Activated CD8-positive, alpha-beta memory T cell treated with anti-CD3 and anti-CD28 coated beads for 1 hour (primary cell): ENCODE measurements around the gene SULT6B1.
"Not testable (repeated sequence)": the region's sequence is repeated elsewhere in the genome, so short reads cannot be mapped to it uniquely, and the experiment has no call there.

Experiments
- DNase-seq, 2 donors: peaks; one replicate each; pipeline ENCODE4 v3.0.0-alpha.2; 2020; ENCODE audit warnings: low read depth in 1 of 2; ENCODE audit errors: extremely low read depth in 1 of 2

The SULT6B1 gene, protein sequence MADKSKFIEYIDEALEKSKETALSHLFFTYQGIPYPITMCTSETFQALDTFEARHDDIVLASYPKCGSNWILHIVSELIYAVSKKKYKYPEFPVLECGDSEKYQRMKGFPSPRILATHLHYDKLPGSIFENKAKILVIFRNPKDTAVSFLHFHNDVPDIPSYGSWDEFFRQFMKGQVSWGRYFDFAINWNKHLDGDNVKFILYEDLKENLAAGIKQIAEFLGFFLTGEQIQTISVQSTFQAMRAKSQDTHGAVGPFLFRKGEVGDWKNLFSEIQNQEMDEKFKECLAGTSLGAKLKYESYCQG

DNA sequence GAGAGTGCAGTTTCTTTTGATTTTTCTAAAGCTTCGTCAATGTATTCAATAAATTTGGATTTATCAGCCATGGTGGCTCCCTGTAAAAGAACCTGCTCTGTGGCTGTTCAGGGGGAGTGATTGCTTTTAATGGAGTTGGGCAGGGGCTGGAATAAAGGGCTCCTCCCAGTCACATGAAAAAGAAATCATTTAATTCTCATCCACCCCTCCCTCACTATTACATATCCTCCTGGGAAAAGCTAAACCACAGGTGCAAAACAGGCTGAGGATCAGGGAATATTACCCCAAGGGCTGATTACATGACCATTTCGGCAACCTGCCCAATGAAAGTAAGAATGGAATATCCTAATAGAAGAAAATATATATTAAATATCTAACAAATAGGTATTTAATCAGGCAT, at the start of gene SULT6B1:
Gene SULT6B1, minus strand, starts transcription at position 101 of the 400 bp plus-strand sequence. Its CDS starts 30 bp downstream, at position 71.
- no peak for DNase-seq

DNA sequence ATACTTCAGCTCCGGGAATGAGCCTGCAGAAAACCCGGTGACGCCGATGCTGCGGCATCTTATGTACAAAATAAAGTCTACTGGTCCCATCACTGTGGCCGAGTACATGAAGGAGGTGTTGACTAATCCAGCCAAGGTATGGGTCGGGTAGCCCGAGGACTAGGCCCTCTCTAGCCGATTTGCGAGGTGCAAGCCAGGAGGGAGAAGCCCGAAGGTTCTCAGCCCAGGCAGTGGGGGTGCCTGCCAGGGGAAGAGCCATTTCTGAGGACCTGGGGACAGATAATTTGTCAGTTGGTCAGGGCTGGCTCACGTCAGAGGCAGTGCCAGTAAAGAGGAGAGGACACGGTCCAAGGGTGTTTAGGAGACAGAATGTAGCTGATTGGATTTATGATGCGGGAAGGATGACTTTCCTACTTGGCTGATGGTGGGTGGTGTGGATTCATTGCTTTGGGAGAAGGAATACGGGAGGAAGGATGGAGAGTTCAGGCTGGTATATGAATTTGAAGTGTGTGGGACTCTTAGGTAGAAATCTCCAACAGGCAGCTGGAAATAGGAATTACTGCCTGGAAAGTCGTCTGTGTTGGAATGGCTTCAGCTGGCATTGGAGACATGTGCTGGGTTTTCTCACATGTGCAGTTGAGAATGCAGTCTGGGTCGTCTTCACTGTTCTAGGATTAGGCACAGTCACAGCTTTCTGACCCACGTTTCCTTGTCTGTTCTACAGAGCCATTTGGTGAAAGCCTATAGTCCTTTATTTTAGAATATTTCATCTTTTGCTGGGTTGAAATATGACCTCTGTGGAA, 43.9 kb upstream of the SULT6B1 start:
- DNase-seq: no peak

DNA sequence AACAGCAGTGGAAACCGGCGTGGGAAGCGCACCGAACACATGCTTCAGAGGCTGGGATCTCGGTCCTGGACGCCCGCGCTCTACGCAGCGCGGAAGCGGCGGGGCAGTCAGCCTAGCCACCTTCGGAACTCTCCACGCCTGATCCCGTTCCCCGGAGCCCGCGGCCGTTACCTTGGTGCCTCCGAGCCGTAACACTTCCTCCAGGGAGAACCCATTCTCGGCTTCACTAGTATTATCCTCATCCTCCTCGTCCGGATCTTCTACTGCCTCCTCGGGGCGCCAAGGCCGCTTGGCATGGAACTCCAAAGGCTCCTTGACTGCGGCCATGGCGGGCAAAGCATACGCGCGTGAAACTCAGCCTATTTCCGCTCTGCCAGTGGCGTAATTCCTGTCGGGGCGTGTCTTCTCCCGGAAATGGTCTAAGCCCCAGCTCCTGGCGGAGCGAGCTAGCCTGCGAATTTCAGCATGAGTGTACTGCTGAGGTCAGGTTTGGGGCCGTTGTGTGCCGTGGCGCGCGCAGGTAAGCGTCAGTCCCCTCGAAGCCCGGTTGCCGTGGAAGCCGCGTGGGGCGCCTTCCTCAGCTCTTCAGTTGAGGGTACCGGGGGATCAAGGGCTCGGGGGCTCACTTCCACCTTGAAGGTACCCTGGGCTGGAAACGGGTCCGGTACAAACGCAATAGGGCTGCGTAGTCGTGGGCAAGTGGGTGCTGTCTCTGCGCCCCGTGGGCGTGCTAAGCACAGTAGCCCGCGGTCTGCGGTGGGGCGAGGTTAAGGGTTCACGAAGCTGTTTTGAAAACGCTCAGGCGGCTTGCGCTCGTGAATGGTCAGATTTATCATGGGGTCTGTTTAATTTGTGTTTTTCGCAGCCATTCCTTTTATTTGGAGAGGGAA, 43.0 kb upstream of the SULT6B1 start, which contains the start of the genes CEBPZ and NDUFAF7:
Gene CEBPZ, minus strand, starts transcription at position 356 of the 890 bp plus-strand sequence. Its CDS starts 29 bp downstream, at position 327.
Gene NDUFAF7, plus strand, starts transcription at position 418 of the 890 bp plus-strand sequence. Its CDS starts 48 bp downstream, at position 466.
- peak; percentile 72 to 73 for DNase-seq

DNA sequence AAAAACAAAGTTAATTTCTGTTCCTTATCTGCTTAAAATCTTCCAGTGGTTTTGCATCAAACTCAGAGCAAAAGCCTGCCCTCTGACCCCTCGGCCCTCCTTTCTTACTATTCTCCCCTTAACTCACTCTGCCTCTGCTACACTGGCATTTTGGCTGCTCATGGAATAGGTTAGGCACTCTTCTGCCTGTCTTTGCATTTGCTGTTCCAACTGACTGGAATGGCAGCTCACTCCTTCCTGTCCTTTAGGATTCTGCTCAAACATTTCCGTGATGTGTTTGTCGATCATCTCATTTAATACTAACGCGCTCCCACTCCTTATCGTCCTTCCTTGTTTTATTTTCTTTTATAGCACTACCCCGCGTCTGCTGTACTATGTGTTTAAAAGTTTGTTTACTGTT, 42.1 kb upstream of the SULT6B1 start:
- no peak for DNase-seq

DNA sequence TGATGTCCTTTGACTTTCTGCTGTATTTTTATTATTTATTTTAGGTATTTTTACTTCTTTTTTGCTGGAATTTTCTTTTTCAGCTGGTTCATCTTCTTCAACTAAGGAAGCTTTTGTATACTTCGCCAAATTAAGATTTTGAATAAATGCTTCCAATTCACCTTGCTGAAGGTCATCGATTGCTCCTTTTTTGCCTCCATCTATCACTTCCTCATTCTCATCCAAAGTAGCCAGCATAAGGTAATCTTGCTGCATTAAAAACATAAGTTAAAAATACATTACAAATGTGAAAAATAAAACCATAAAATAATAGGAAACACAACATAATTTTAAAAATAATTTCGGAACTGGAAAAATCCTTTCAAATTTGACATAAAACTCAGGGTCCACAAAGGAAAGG, 40.3 kb upstream of the SULT6B1 start:
- DNase-seq: no peak

DNA sequence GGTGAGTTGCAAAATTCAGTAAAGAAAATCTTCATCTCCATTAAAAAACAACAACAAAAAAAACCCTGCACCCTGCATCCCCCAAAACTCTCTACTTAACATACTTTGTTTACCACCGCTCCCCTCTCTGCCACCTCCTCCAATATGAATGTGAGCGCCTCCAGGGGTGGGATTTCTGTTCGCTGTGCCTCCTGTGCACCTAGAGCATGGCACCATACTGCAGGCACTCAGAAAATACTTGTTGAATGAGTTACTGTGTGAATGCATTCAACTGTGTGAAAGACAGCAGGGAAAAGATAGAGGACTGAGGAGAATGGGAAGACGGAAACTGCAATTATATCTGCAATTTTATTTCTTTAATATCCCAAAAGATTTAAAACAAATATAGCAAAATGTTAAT, 38.4 kb upstream of the SULT6B1 start:
- DNase-seq: no peak

DNA sequence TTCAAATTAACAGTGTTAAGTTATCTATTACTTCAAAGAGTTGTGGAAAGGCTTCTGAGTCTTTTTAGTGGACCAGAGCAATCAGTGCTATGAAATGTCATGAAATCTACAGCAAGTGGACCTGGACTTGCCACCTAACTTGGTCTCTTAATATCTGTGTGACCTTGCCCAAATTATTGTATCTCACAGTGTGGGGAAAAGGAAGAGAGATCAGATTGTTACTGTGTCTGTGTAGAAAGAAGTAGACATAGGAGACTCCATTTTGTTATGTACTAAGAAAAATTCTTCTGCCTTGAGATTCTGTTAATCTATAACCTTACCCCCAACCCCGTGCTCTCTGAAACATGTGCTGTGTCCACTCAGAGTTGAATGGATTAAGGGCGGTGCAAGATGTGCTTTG, 36.7 kb upstream of the SULT6B1 start:
- DNase-seq: not testable (repeated sequence)

DNA sequence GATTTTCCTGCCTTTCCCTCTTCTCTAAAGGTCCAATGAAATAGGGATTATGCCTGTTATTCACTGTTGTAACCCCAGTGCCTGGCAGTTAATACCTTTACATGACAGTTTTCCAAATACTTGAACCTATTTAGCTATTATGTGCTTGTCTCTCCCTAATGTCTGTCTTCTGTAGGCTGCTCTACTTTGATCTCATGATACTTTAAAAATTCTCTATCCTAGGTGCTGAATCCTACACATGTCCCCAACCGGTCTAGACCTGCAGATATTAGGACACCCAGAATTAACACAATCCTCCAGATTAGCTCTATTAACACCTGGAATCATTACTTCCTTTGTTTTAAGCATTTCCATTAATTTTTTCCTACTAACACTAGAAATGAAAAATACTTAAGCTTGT, 35.6 kb upstream of the SULT6B1 start:
- no peak for DNase-seq

DNA sequence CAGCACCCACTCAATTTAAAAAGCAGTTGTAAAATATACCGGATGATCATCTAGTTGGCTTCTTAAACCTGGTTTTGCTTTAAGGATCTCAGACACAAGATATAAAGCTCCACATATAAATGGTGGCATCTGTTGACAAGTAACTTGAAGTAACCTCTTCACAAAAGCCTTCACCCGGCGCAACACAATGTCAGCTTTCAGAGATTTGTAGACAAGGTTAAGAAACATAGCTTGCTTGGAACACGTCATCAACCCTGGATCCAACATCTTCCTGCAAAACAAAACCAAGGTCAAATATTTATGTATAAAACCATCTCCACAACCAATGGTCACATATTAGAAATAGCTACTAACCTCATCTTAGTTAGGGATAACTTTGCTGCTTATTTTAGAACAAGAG, 34.7 kb upstream of the SULT6B1 start:
- DNase-seq: no peak

DNA sequence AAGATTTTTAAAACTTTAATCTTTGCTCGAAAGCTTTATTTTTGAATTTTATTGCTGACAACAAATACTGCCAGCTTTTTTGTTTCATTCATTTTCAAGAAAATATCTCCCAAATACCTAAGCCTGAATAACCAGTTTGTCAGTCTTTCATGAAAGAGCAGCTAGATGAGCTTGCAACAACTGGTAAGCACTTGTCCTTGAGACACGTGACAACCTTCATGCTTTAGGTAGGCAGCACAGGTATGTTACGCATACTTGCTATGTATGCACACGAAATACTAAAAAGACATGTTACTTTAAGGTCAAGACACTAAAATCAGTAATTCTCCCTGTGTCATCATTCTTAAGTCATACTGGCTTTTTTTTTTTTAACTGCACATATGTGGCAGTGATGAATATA, 30.6 kb upstream of the SULT6B1 start:
- no peak for DNase-seq

DNA sequence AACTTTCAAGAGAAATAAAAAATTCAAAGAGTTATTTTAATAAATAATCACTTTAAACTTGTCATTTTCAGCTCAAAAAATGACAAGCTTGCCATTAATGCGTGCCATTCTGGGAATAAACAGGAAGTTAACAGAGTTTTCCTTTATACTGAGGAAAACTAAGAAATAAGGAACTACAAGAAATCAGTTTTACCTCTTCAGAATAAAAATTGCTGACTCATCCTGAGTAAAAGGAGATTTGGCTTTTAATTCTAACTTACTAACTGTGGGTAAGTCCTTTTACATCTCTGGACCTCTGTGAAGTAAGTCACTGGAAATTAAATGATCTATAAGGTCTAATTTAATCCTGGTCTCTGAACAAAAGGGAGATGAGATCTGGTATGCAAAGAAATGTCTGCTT, 26.8 kb upstream of the SULT6B1 start:
- DNase-seq: no peak

DNA sequence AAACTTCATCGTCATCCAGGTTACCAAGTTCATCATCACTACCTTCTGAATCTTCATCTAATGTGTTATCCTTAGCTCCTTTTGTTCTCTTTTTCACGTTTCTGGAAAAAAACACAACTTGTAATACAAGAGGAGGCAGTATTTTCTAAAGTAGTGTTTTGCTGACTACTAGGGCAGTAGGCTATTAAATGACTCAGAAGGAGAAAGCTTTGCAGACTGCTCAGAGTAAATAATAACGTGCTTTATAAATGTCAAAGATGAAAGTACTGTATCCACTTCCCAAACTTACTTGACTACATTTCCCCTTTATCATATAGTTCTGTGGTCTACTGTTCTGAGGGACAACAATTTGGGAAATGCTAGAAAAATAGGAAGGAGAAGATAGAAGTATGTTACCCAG, 23.5 kb upstream of the SULT6B1 start:
- no peak for DNase-seq

DNA sequence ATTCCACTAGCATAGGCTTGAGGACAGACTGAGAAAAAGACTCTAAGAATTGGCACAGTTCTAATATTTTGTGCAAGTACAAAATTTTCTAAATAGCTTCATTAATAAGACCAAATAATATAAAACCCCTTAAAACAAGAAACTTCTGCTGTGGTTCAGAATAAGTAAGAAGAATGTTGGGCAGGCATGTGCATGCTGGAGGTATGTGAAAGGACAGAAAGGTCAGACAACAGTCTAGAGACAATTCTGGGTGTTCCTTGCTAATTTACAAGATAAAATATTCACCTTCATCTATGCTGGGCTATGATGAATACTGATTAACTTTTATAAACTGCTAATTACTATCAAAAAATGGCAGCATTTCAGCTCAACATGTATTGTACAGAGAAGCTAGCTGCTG, 22.7 kb upstream of the SULT6B1 start:
- DNase-seq: no peak

DNA sequence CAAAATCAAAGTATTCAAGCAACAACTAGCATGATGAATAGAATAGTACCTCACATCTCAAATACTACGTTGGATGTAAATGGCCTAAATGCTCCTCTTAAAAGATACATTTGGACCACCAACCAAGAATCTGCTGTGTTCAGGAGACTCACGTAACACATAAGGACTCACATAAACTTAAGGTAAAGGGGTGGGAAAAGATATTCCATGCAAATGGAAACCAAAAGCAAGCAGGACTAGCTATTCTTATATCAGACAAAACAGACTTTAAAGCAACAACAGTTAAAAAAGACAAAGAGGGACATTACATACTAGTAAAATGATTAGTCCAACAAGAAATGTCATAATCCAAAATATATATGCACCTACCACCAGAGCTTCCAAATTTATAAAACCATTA, 18.3 kb upstream of the SULT6B1 start:
- not testable (repeated sequence) for DNase-seq

DNA sequence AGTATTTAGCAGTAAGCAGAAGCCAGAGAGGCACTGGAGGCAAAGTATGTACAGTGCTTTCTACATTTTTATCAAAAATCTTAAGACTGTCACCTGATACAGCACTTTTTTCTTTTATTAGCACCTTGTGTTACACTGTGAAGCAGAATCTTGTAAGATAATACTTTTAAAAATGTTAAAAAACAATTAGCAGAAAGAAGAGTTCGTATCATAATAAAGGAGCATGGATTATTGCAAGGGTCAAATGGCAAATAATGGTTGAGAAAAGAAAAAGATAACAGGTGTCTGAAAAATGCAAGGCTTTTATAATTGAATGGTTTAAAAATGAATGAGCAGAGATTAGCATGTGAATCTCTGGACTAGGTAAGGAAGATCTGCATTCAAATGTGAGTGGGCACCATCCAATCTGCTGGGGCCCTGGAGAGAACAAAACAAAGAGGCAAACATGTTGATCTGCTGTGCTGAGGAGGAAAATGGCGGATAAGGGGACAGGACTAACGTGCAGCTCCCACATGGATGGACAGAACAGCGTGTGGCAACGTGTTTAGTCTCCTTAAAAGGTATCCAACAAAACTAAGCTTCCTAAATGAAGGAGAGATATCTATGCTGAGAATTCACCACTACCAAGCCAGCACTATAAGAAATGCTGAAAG, 17.3 kb upstream of the SULT6B1 start:
- DNase-seq: no peak

DNA sequence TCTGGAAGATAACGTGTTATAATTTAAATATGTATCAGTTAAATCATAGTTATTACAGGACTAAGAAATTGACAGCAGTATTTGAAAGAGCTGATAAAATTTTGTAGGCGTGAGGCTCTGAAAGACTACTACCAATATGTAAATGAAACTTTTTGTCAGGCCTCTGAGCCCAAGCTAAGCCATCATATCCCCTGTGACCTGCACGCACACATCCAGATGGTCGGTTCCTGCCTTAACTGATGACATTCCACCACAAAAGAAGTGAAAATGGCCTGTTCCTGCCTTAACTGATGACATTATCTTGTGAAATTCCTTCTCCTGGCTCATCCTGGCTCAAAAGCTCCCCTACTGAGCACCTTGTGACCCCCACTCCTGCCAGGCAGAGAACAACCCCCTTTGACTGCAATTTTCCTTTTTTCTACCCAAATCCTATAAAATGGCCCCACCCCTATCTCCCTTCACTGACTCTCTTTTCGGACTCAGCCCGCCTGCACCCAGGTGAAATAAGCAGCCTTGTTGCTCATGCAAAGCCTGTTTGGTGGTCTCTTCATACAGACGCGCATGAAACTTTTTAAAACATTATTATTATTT, 16.7 kb upstream of the SULT6B1 start:
- not testable (repeated sequence) for DNase-seq

DNA sequence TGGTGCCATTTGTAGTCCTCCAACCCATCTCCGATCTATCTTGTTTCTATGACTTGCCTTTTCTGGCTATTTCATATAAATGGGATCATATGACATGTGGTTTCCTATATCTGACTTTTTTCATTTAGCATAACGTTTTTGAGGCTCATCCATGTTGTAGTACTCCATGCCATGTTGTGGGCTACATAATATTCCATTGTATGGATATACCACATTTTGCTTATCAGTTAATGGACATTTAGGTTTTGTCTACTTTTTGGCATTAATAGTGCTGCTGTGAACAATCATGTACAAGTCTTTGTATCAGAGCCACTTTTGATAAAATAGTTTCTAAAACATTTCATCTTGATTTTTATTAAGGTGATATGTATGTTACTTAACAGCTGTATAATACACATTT, 15.2 kb upstream of the SULT6B1 start:
- DNase-seq: no peak

DNA sequence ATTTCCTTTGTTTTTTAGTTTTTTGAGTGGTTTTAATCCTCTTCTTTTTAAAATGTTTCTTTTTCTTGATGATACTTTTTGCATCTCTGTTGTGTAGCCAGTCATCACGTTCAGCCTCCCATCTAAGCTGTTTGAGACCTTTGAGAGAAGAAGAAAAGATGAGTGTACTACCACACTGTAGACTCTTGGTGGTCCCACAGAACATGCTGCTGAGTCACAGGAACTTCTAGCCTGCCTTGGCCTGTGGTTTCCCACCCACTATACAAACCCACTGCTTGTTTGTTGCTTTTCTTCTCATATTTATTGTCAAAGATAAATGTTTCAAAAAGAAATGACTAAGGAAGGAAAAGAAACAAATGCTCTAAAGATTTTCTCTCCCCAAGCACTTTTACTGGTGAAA, 13.3 kb upstream of the SULT6B1 start:
- DNase-seq: no peak

DNA sequence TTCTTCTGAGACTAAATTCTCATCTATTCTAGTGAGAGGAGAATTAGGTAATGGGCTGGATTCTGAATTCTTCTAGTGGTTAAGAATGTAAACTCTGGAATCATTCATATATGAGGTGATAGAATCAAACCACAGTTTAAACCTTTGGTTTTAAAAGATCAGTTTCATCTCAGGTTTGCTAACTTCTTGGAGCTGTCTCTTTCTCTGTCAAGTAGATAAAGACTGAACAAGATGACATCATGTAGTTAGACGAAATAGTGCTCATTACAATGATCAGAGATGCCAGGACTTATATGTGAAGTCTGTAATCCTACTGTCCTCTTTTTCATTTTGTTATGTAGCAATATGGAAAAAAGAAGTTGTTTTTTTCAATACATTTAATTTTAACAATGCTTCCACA, 12.7 kb upstream of the SULT6B1 start:
- DNase-seq: no peak

DNA sequence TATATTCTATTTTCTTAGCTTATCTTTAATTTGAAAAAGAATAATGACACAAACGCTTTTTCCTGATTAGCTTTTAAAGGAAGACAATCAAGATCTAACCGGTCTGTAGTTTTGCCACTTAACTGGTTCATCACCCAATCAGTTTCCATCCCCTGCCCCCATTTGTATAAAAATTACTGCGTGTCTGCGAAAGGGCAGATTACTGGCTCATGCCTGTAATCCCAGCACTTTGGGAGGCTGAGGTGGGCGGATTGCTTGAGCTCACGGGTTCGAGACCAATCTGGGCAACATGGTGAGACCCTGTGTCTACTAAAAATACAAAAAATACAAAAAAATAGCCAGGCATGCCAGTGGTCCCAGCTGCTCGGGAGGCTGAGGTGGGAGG, 10.2 kb upstream of the SULT6B1 start:
- DNase-seq: no peak
